AG10803 (cell line): Measurements from ENCODE around the gene WNT6.

Experiments used
- DNase-seq: peaks from one replicate; pipeline ENCODE4 v3.0.0; 2010; ENCODE audit warnings: low read depth
- H3K4me3 ChIP-seq: 2 replicates; pipeline ENCODE4 v1.5.1; 2011; ENCODE audit warnings: mild to moderate bottlenecking, low read length, control low read depth
- CTCF ChIP-seq: conservative IDR thresholded peaks from 2 replicates; pipeline ENCODE4 v1.5.1; 2011; ENCODE audit warnings: mild to moderate bottlenecking, low read length, control low read depth, inconsistent platforms

WNT6 gene

GRCh38 chr2:218910741-218911140 is 51.1 kb downstream of the WNT6 start:
- no peak overlapping the region for H3K4me3 ChIP-seq

GRCh38 chr2:218920504-218920903 is 60.9 kb downstream of the WNT6 start:
- TF ChIP-seq CTCF: no peak
- no peak overlapping the region for H3K4me3 ChIP-seq
- DNase-seq: no peak

More at GRCh38 chr2:218910741-218911140, 51.1 kb downstream of the WNT6 start:
- no peak for DNase-seq
- TF ChIP-seq CTCF: no peak
